IMR-90 (cell line): ENCODE results near the gene ATG10. TPM values are rescaled to one million over a fixed set of nuclear protein-coding genes. Genes with fewer than 3 reads are reported as not detected.

Experiments used
- ATAC-seq: fragments of 200-7000 bp; cut with Tn5 transposase; 2 replicates; pipeline ENCODE4 v1.9.1; 2020; ENCODE audit warnings: low read depth, mild to moderate bottlenecking, moderate library complexity
- BruUV-seq: library from RNA; stranded (reverse); fragments of 400-500 nt; replicated peaks from 2 replicates; lab custom pipeline; 2021; lab: Mats Ljungman, UMichigan
- CTCF ChIA-PET: fragments of 300-600 bp; formaldehyde crosslinking; extraction: SDS; loops from one replicate; lab custom pipeline; 2021; ENCODE audit warnings: antibody characterized with exemption; lab: Yijun Ruan, JAX
- POLR2A ChIA-PET: fragments of 300-600 bp; sonication (Branson Sonifier 250); formaldehyde crosslinking; loops from one replicate; lab custom pipeline; 2022; ENCODE audit warnings: antibody characterized with exemption; ENCODE audit not compliant: unreplicated experiment; lab: Charles Lee
- DNase-seq: peaks from one replicate; pipeline ENCODE4 v3.0.0; 2013
- H2AFZ ChIP-seq: replicated peaks from 2 replicates; pipeline ENCODE3; 2013; ENCODE audit warnings: low read length, mild to moderate bottlenecking; ENCODE audit not compliant: poor library complexity
- H2AK5ac ChIP-seq: 2 replicates; pipeline ENCODE4 v1.6.1; 2013; ENCODE audit warnings: low read depth, low read length, inconsistent platforms
- H2AK9ac ChIP-seq: replicated peaks from 2 replicates; pipeline ENCODE3; 2013; ENCODE audit warnings: mild to moderate bottlenecking, low read depth, low read length, moderate library complexity; ENCODE audit not compliant: poor library complexity
- H2BK120ac ChIP-seq: 2 replicates; pipeline ENCODE4 v1.6.1; 2013; ENCODE audit warnings: low read depth, low read length, inconsistent platforms
- H2BK15ac ChIP-seq: 3 replicates; pipeline ENCODE4 v1.6.1; 2013; ENCODE audit warnings: low read depth, low read length, inconsistent platforms
- H2BK20ac ChIP-seq: 2 replicates; pipeline ENCODE4 v1.6.1; 2013; ENCODE audit warnings: low read depth, mild to moderate bottlenecking, inconsistent platforms, low read length, moderate library complexity
- H2BK5ac ChIP-seq: 2 replicates; pipeline ENCODE4 v1.6.1; 2013; ENCODE audit warnings: mild to moderate bottlenecking, low read depth, low read length, inconsistent platforms; ENCODE audit not compliant: poor library complexity, severe bottlenecking
- H3K14ac ChIP-seq: replicated peaks from 2 replicates; pipeline ENCODE4 v1.6.1; 2013; ENCODE audit warnings: low read depth, low read length, inconsistent platforms
- H3K18ac ChIP-seq: 2 replicates; pipeline ENCODE4 v1.6.1; 2013; ENCODE audit warnings: low read depth, low read length, control low read depth
- H3K23ac ChIP-seq: 2 replicates; pipeline ENCODE4 v1.6.1; 2013; ENCODE audit warnings: low read depth, low read length, inconsistent platforms
- H3K27ac ChIP-seq: 2 replicates; pipeline ENCODE4 v1.5.1; 2013; ENCODE audit warnings: mild to moderate bottlenecking, control low read depth, low read length; ENCODE audit not compliant: insufficient read depth
- H3K27me3 ChIP-seq: 2 replicates; pipeline ENCODE4 v1.6.1; 2013; ENCODE audit warnings: low read length; ENCODE audit not compliant: control insufficient read depth, insufficient read depth
- H3K36me3 ChIP-seq: 2 replicates; pipeline ENCODE4 v1.6.1; 2013; ENCODE audit warnings: low read length, mixed read lengths; ENCODE audit not compliant: control insufficient read depth, insufficient read depth
- H3K4ac ChIP-seq: 2 replicates; pipeline ENCODE4 v1.6.1; 2013; ENCODE audit warnings: low read depth, low read length, inconsistent platforms
- H3K4me1 ChIP-seq: 2 replicates; pipeline ENCODE4 v1.6.1; 2013; ENCODE audit warnings: low read length, mixed read lengths; ENCODE audit not compliant: control insufficient read depth, insufficient read depth
- H3K4me2 ChIP-seq: 2 replicates; pipeline ENCODE4 v1.6.1; 2013; ENCODE audit warnings: low read depth, mild to moderate bottlenecking, control low read depth, low read length, moderate library complexity
- H3K4me3 ChIP-seq: 2 replicates; pipeline ENCODE4 v1.5.1; 2013; ENCODE audit warnings: low read depth, mild to moderate bottlenecking, control low read depth, low read length, moderate library complexity; ENCODE audit not compliant: insufficient read depth
- H3K56ac ChIP-seq: 2 replicates; pipeline ENCODE4 v1.6.1; 2013; ENCODE audit warnings: low read length, inconsistent platforms; ENCODE audit not compliant: insufficient read depth; ENCODE audit errors: extremely low read depth
- H3K79me1 ChIP-seq, 2 experiments: 2 replicates each; pipeline ENCODE4 v1.6.1; 2013; ENCODE audit warnings: low read length in 2 of 2, inconsistent platforms in 1 of 2, low read depth in 1 of 2
- H3K9ac ChIP-seq: 2 replicates; pipeline ENCODE4 v1.6.1; 2013; ENCODE audit warnings: low read depth, low read length, control low read depth
- H3K9me1 ChIP-seq: 2 replicates; pipeline ENCODE4 v1.6.1; 2013; ENCODE audit warnings: low read length, inconsistent platforms; ENCODE audit not compliant: insufficient read depth
- H3K9me3 ChIP-seq: 2 replicates; pipeline ENCODE4 v1.6.1; 2013; ENCODE audit warnings: low read length; ENCODE audit not compliant: control insufficient read depth, insufficient read depth
- H4K20me1 ChIP-seq: 2 replicates; pipeline ENCODE4 v1.6.1; 2013; ENCODE audit warnings: low read length, inconsistent platforms; ENCODE audit not compliant: insufficient read depth
- H4K5ac ChIP-seq: 2 replicates; pipeline ENCODE4 v1.6.1; 2013; ENCODE audit warnings: mild to moderate bottlenecking, low read depth, low read length, control low read depth
- H4K8ac ChIP-seq, 2 experiments: 2 replicates each; pipeline ENCODE4 v1.6.1; 2013; ENCODE audit warnings: low read depth in 2 of 2, low read length in 2 of 2, control low read depth in 1 of 2, inconsistent platforms in 1 of 2
- H4K91ac ChIP-seq: 2 replicates; pipeline ENCODE4 v1.6.1; 2013; ENCODE audit warnings: low read depth, low read length, inconsistent platforms; ENCODE audit not compliant: insufficient read depth
- RAD21 ChIP-seq: IDR thresholded peaks from 2 replicates; pipeline ENCODE4 v1.6.1; 2012; ENCODE audit warnings: low read length, improper control_type of control experiment
- RFX5 ChIP-seq: IDR thresholded peaks from 2 replicates; pipeline ENCODE4 v1.8.0; 2012; ENCODE audit warnings: low read depth, mild to moderate bottlenecking, low read length, moderate library complexity
- WGBS, 2 experiments: methylation state at CpG; one replicate each; pipeline versions ENCODE4 v1.1.5 to v1.1.7; 2013; ENCODE audit warnings: missing lambda C conversion rate in 2 of 2; ENCODE audit not compliant: insufficient read length in 1 of 2; ENCODE audit errors: extremely low coverage in 2 of 2; 5-methylcytosine and 5-hydroxymethylcytosine counted together
- dilution Hi-C: fragments of 300-500 bp; cut with HindIII; formaldehyde crosslinking; loops from one replicate; pipeline ENCODE4 v1.14.3; 2018; ENCODE audit warnings: low sequenced_read_pairs; ENCODE audit not compliant: unreplicated experiment
- in situ Hi-C: fragments of 300-500 bp; cut with MboI; formaldehyde crosslinking; loops from 3 replicates; pipeline ENCODE4 v1.14.3; 2019; ENCODE audit warnings: low sequenced_read_pairs, inconsistent platforms, mixed read lengths
- intact Hi-C: fragments of 100-400 bp; cut with micrococcal nuclease; formaldehyde crosslinking; loops from 2 replicates; pipeline ENCODE4 v1.10.0; 2022
- polyA plus RNA-seq, 3 experiments: library from polyadenylated mRNA; depleted of rRNA; stranded (reverse); fragments of >200 nt; gene quantifications; 2 replicates each; pipeline ENCODE4 v1.2.3, GENCODE V29; 2012; ENCODE audit warnings: low replicate concordance in 1 of 3
- total RNA-seq: library from RNA; depleted of rRNA; stranded (reverse); fragments of >200 nt; gene quantifications from 2 replicates; pipeline ENCODE4 v1.2.3, GENCODE V29; 2012
- TF ChIP-seq, protein P1 (sequence below): fragments of 150-350 bp; IDR thresholded peaks from 2 replicates; pipeline ENCODE4 v1.6.1; 2016; ENCODE audit warnings: low read depth, mild to moderate bottlenecking, low read length, moderate library complexity, borderline replicate concordance
- TF ChIP-seq, protein P2 (sequence below): fragments of 150-350 bp; IDR thresholded peaks from 2 replicates; pipeline ENCODE4 v1.6.1; 2017; ENCODE audit warnings: mild to moderate bottlenecking, antibody characterized with exemption, low read length, low read depth

The ATG10 gene
- total and polyA plus RNA-seq, 2 of the 4 experiments (the other 2 are of a cell fraction) = 3.4 to 8.1 TPM

DNA sequence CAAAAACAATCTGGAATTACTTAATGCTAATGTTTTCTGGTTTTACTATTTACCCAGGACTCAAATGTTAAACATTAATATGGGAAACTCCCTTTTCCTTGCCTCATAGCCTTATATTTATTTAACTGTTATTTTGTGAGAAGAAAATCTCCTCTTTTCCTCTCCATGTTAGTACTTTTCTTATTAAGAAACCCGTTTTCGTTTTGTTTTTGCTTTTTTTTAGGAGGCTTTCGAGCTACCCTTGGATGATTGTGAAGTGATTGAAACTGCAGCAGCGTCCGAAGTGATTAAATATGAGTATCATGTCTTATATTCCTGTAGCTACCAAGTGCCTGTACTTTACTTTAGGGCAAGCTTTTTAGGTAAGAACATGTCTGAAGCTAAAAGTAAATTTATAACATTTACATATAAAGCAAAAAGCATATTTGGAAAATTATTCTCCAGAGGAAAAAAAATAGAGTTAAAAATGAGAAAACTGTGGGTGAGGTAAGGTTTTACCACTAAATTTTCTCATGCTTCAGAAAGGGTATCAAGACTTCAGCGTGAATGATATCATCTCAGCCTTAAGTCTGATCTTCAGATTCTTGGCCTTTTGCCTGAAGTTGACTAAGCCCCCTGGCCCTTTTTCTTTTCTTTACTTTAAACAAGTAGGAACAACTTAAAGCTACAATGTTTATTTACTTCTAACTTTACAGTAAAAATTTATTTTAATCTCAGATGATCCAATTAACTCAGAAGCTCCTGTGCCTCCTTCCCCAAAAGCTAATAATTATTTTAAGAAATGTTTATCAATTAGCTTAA lies 192.6 kb downstream of the ATG10 start:
- no CpG with 5 or more reads among the region's 6 CpGs for WGBS, 2 experiments
- intact Hi-C loops = no loop called here
- ATAC-seq = peak; percentile 56

More for the DNA sequence above, 192.6 kb downstream of the ATG10 start:
- Histone ChIP-seq H2AFZ (no peak overlapping the region), H2BK15ac (no peak overlapping the region), H2AK5ac (no peak overlapping the region), H2AK9ac (no peak overlapping the region), H3K9ac (no peak overlapping the region), H2BK20ac (no peak overlapping the region), H4K20me1 (no peaks in the 10 kb centered on the region; the same call in 1 of the 2 replicates), H3K27ac (no peak overlapping the region), H3K79me1 (no peaks in the 10 kb centered on the region; a peak in 1 of 4 replicates), H3K9me1 (peaks cover 3% of the 10 kb centered on the region; the same call in 1 of the 2 replicates), H3K4ac (no peak overlapping the region), H2BK5ac (peak overlapping the region; percentile 55), H4K5ac (no peak overlapping the region; the same call in 1 of the 2 replicates), H3K9me3 (no peaks in the 10 kb centered on the region), H3K27me3 (no peaks in the 10 kb centered on the region), H2BK120ac (no peak overlapping the region), H3K4me3 (no peak overlapping the region), H3K56ac (no peak overlapping the region), H3K4me1 (peaks cover 5% of the 10 kb centered on the region), H4K91ac (no peak overlapping the region), H4K8ac (no peak overlapping the region), H3K18ac (0 out of 2 replicates have a peak overlapping the region, but pooled peaks have one; percentile 39), H3K23ac (no peak overlapping the region), H3K36me3 (no peaks in the 10 kb centered on the region), H3K14ac (no peak overlapping the region), H3K4me2 (peak overlapping the region; percentile 56; the same call in 1 of the 2 replicates)
- POLR2A ChIA-PET = interaction anchor here (1.0 kb wide), 1 partner anchor 414 kb away, joined by 4 read pairs; the partner anchor contains the start of gene SSBP2
- in situ Hi-C loops (loop anchor here (10.0 to 25.0 kb wide), 3 partner anchors 310 to 652 kb away; partner anchors contain the start of gene SSBP2), dilution Hi-C loops (no loop called here)
- CTCF ChIA-PET = interaction anchor here (0.6 to 1.7 kb wide), 5 partner anchors 10 to 734 kb away, joined by 3 to 7 read pairs (median 6); no protein-coding TSS in a partner anchor
- TF ChIP-seq, protein P1, sequence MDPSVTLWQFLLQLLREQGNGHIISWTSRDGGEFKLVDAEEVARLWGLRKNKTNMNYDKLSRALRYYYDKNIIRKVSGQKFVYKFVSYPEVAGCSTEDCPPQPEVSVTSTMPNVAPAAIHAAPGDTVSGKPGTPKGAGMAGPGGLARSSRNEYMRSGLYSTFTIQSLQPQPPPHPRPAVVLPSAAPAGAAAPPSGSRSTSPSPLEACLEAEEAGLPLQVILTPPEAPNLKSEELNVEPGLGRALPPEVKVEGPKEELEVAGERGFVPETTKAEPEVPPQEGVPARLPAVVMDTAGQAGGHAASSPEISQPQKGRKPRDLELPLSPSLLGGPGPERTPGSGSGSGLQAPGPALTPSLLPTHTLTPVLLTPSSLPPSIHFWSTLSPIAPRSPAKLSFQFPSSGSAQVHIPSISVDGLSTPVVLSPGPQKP = no peak
- TF ChIP-seq RFX5 (no peak), RAD21 (peak; percentile 14; the same call in 1 of the 2 replicates)
- TF ChIP-seq, protein P2, sequence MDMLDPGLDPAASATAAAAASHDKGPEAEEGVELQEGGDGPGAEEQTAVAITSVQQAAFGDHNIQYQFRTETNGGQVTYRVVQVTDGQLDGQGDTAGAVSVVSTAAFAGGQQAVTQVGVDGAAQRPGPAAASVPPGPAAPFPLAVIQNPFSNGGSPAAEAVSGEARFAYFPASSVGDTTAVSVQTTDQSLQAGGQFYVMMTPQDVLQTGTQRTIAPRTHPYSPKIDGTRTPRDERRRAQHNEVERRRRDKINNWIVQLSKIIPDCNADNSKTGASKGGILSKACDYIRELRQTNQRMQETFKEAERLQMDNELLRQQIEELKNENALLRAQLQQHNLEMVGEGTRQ = no peak
- DNase-seq = peak; percentile 95
- no TSS peak for BruUV-seq
